Nephron progenitor cell (in vitro differentiated cells): ENCODE results near the gene TNS1.
A peak's percentile ranks its signal among the peaks of the same experiment; 100 is the strongest.

ENCODE experiments used
- DNase-seq: peaks from one replicate; pipeline ENCODE4 v3.0.0; 2021
- H3K27ac Mint-ChIP-seq: 2 replicates; pipeline ENCODE4 v1.8.0; 2021; ENCODE audit warnings: mild to moderate bottlenecking, moderate library complexity, mixed read lengths
- H3K27me3 Mint-ChIP-seq: 2 replicates; pipeline ENCODE4 v1.8.0; 2021; ENCODE audit warnings: mild to moderate bottlenecking, low read depth, mixed read lengths; ENCODE audit not compliant: poor library complexity
- H3K36me3 Mint-ChIP-seq: 2 replicates; pipeline ENCODE4 v1.8.0; 2021; ENCODE audit warnings: low read depth, mixed read lengths
- H3K4me1 Mint-ChIP-seq: 2 replicates; pipeline ENCODE4 v1.8.0; 2021; ENCODE audit warnings: mixed read lengths
- H3K4me3 Mint-ChIP-seq: 2 replicates; pipeline ENCODE4 v1.8.0; 2021; ENCODE audit warnings: mild to moderate bottlenecking, moderate library complexity, mixed read lengths
- H3K9me3 Mint-ChIP-seq: 2 replicates; pipeline ENCODE4 v1.8.0; 2021; ENCODE audit warnings: mild to moderate bottlenecking, moderate library complexity, mixed read lengths
- TF ChIP-seq, protein P1 (sequence below): fragments of 200-600 bp; sonication (generic); IDR thresholded peaks from 2 replicates; pipeline ENCODE4 v1.5.0; 2021; ENCODE audit warnings: antibody characterized with exemption

Gene TNS1

DNA sequence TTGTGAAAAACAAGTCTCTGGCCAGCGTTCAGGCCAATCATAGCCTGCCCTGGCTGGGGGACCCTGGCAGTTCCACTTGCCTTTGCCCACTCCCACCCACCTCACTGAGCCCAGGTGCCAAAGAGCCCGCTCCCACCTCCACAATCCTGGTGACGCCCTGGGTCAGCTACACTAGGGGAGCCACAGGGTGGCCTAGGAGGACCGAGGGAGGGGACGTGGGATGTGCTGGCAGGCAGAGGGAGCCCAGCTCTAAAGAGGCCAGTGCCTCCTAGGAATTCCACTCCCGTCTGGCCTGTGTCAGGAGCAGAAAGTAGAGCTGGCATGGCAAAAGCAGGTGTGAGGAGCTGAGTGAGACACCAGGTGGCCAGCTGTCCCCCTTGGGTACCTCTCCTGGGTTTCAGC, 49.3 kb downstream of the TNS1 start:
- H3K4me1 Mint-ChIP-seq = peaks cover 44% of the 10 kb centered on the region
- H3K36me3 Mint-ChIP-seq = no peaks in the 10 kb centered on the region
- peak overlapping the region; percentile 37 for H3K27ac Mint-ChIP-seq
- H3K27me3 Mint-ChIP-seq = peaks cover 18% of the 10 kb centered on the region
- H3K9me3 Mint-ChIP-seq = no peaks in the 10 kb centered on the region
- TF ChIP-seq, protein P1, sequence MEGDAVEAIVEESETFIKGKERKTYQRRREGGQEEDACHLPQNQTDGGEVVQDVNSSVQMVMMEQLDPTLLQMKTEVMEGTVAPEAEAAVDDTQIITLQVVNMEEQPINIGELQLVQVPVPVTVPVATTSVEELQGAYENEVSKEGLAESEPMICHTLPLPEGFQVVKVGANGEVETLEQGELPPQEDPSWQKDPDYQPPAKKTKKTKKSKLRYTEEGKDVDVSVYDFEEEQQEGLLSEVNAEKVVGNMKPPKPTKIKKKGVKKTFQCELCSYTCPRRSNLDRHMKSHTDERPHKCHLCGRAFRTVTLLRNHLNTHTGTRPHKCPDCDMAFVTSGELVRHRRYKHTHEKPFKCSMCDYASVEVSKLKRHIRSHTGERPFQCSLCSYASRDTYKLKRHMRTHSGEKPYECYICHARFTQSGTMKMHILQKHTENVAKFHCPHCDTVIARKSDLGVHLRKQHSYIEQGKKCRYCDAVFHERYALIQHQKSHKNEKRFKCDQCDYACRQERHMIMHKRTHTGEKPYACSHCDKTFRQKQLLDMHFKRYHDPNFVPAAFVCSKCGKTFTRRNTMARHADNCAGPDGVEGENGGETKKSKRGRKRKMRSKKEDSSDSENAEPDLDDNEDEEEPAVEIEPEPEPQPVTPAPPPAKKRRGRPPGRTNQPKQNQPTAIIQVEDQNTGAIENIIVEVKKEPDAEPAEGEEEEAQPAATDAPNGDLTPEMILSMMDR = no peak
- DNase-seq = no peak
- H3K4me3 Mint-ChIP-seq = no peak overlapping the region

DNA sequence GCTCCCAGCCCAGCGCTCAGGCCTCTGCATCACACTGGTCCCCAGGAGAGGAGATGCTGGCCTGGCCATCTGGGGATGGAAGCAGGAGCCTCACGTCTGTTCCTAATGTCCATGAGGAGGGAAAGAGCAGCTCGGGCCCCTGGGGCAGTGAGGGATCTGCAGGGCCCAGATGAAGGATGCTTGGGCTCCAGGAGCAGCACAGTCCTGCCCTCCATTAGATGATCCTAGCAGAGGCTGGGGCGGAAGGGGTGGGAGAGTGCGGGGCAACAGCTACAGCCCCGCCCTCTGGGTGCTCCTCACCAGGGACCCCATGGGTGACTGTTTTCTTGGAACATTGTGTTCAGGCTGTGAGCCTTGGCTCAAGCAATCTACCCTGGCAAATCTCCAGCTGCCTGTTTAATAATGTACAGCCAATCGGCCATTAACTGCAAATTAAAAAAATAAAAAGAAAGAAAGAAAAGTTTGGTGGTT, 49.7 kb downstream of the TNS1 start:
- no peaks in the 10 kb centered on the region for H3K36me3 Mint-ChIP-seq
- no peak overlapping the region for H3K4me3 Mint-ChIP-seq
- DNase-seq = no peak
- peaks cover 48% of the 10 kb centered on the region for H3K4me1 Mint-ChIP-seq
- H3K27ac Mint-ChIP-seq = no peak overlapping the region
- H3K27me3 Mint-ChIP-seq = peaks cover 18% of the 10 kb centered on the region
- H3K9me3 Mint-ChIP-seq = no peaks in the 10 kb centered on the region
- TF ChIP-seq, protein P1 = no peak

DNA sequence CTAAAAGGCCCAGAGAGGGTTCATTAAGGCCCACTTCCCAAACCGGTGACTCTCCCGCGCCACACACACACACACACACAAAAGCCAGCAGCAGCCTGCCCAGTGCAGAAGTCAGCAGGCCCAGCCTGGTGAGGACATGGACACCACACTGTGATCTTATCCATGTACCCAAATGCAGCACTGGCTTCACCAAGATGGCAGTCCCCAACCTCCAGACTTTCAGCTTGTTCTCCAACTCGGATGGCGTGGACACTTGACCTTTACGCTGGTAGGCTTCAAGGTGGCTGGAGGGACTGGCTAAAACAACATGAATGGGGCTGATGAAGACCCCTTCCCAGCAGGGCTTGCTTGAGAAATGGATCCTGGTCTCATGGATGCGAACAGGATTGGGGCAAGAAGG, 50.4 kb downstream of the TNS1 start:
- Mint-ChIP-seq H3K9me3 (no peaks in the 10 kb centered on the region), H3K27ac (peak overlapping the region; percentile 54), H3K4me1 (peaks cover 54% of the 10 kb centered on the region), H3K36me3 (no peaks in the 10 kb centered on the region), H3K27me3 (peaks cover 20% of the 10 kb centered on the region), H3K4me3 (no peak overlapping the region)
- TF ChIP-seq, protein P1 = no peak
- DNase-seq = no peak

DNA sequence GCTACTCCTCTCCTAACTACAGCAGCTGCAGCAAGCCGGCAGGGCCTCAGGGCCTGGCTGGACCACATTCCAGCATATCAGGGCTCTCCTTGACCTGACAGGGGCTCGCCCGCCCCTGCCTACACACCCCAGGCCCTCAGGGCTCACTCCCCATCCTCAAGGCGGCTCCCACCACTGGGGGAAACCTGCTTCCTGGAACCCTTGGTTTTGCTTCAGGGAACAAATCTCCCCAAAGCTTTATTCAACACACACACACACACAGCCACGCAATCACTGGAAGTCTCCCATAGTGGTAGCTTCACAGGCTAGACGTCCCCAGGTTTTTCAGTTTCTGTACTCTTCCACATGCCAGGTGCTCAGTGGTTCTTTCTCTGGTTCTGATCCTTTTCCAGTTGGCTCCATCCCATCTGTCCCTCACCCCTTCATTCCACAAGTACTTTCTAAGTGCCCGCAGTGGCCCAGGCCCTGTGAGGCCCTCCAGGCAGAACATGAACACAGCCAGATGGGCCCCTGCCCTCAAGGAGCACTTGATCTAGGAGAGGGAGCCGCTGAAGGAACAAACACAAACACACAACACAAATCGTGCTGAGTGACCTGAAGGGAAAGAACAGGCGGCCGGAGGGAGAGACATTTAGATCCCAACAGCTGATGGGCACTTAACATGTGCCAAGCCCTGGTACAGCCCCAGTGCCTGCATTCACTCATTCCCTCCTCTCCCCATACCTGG, 51.1 kb downstream of the TNS1 start:
- Mint-ChIP-seq H3K4me3 (no peak overlapping the region), H3K4me1 (peaks cover 55% of the 10 kb centered on the region), H3K27ac (no peak overlapping the region)

DNA sequence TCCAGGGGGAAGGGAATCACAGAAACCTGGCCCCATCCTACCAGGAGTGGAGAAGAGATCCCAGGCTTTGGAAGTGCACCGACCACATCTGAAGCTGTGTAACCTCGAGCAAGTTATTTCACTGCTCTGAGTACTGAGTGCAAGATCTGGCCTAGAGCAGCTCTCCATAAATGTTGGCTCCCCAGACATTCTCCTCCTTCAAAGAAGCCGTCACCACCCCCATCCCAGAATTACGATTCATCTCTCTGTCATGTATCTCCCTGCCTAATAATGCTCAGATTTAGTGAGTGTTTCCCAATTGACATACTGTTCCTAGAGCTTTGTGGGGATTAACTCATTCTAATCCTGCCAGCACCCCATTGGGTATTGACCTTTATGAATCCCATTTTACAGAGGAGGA, 51.7 kb downstream of the TNS1 start:
- H3K27me3 Mint-ChIP-seq = peaks cover 25% of the 10 kb centered on the region
- DNase-seq = no peak
- TF ChIP-seq, protein P1 = no peak
- H3K9me3 Mint-ChIP-seq = no peaks in the 10 kb centered on the region
- no peak overlapping the region for H3K4me3 Mint-ChIP-seq
- H3K27ac Mint-ChIP-seq = no peak overlapping the region
- no peaks in the 10 kb centered on the region for H3K36me3 Mint-ChIP-seq
- peaks cover 55% of the 10 kb centered on the region for H3K4me1 Mint-ChIP-seq

More for the DNA sequence above, 51.1 kb downstream of the TNS1 start:
- no peak for DNase-seq
- Mint-ChIP-seq H3K9me3 (no peaks in the 10 kb centered on the region), H3K27me3 (peaks cover 21% of the 10 kb centered on the region), H3K36me3 (no peaks in the 10 kb centered on the region)
- TF ChIP-seq, protein P1 = no peak

DNA sequence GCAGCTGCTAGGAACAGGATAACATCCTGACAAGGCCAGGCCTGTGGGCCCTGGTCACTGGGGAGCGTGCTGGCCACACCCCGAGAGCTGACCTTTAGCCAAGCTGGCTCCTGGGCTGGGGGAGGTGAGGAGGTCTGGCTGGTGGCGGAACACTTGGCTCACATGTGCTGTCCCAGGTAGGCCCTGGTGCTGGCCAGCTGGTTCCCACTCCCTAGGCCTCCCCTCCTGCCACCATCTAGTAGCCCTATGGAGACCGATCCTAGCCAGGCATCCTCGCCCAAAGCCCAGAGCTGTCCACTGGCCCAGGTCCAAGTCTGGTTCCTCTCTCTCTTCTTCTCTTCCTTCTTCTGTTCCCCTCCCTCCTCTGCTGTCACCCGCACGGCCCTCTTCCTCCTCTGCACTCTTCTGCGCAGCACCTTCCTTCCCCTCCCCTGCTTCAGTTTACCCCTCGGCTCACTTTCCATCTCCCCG, 52.4 kb downstream of the TNS1 start:
- Mint-ChIP-seq H3K4me1 (peaks cover 58% of the 10 kb centered on the region), H3K27me3 (peaks cover 26% of the 10 kb centered on the region)
- TF ChIP-seq, protein P1 = no peak

More for the DNA sequence above, 52.4 kb downstream of the TNS1 start:
- Mint-ChIP-seq H3K4me3 (no peak overlapping the region), H3K9me3 (no peaks in the 10 kb centered on the region), H3K27ac (no peak overlapping the region), H3K36me3 (no peaks in the 10 kb centered on the region)
- no peak for DNase-seq
